Duodenal mucosa (tissue), 2 donors: ENCODE results near the gene MAML3.
A peak's percentile ranks its signal among the peaks of the same experiment; 100 is the strongest.

Experiments
- H3K27ac ChIP-seq: one replicate; pipeline ENCODE4 v1.7.0; 2013; ENCODE audit warnings: low read depth, low read length
- H3K27me3 ChIP-seq, 2 donors: one replicate each; pipeline ENCODE4 v1.7.0; 2013; ENCODE audit warnings: low read length in 2 of 2, control low read depth in 1 of 2; ENCODE audit not compliant: insufficient read depth in 2 of 2, control insufficient read depth in 1 of 2
- H3K36me3 ChIP-seq, 2 donors: one replicate each; pipeline ENCODE4 v1.7.0; 2013; ENCODE audit warnings: low read length in 2 of 2, control low read depth in 1 of 2; ENCODE audit not compliant: insufficient read depth in 2 of 2, control insufficient read depth in 1 of 2
- H3K4me1 ChIP-seq, 2 donors: one replicate each; pipeline ENCODE4 v1.7.0; 2013; ENCODE audit warnings: low read length in 2 of 2, control low read depth in 1 of 2; ENCODE audit not compliant: insufficient read depth in 2 of 2, control insufficient read depth in 1 of 2
- H3K4me3 ChIP-seq, 2 donors: one replicate each; pipeline ENCODE4 v1.7.0; 2013; ENCODE audit warnings: low read length in 2 of 2, low read depth in 1 of 2
- H3K9ac ChIP-seq, 2 donors: one replicate each; pipeline ENCODE4 v1.7.0; 2013; ENCODE audit warnings: low read length in 2 of 2, low read depth in 1 of 2
- H3K9me3 ChIP-seq, 2 donors: one replicate each; pipeline ENCODE4 v1.7.0; 2013; ENCODE audit warnings: low read length in 2 of 2, control low read depth in 1 of 2; ENCODE audit not compliant: control insufficient read depth in 1 of 2

Gene MAML3

DNA sequence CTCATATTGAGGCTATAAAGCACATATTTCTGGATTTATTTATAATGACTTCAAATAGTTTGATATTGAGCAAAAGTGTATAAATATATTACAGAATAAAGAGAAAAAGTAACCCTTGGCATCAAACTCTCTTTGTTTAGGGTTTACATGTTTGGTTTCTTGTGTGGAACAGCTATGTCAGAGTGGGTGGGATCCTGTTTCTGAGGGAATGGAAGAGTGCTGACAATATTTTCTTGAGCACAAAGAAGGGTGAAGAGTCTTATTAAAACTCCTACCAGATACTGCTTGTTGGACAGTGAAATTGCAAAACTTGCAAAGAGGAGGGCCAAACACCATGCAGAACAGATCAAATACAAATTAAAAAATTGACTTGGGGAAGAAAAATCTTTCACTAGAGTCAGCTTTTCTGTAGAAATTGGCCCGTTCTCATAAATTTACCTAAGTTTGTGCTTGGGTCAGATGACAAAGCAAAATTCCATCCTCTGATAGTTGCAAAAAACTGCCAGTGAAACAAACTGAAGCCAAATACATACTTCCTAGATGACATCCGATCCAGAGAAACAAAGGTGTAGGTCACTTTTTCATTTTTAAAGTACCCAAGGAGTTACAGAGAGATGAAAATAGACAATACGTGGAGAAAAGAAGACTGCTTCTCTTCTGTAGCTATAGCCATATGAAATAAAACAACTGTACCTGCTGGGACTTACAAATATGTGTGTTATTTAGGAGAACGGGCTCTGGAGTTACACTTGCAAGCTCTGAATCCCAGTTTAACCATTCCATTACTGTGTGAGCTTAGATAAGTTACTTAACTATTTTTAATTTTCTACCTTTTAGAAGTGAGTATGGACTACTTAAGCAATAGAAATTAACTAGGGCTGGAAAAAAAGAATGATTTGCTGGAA lies 133.3 kb downstream of the MAML3 start:
- H3K4me1 ChIP-seq, result peaks cover 26 to 55% of the 10 kb centered on the region in 2 donors
- H3K27me3 ChIP-seq, result no peaks in the 10 kb centered on the region
- H3K27ac ChIP-seq, result no peak overlapping the region
- H3K9me3 ChIP-seq, result no peaks in the 10 kb centered on the region
- H3K4me3 ChIP-seq, result no peak overlapping the region
- H3K9ac ChIP-seq, result no peak overlapping the region
- no peaks in the 10 kb centered on the region for H3K36me3 ChIP-seq

DNA sequence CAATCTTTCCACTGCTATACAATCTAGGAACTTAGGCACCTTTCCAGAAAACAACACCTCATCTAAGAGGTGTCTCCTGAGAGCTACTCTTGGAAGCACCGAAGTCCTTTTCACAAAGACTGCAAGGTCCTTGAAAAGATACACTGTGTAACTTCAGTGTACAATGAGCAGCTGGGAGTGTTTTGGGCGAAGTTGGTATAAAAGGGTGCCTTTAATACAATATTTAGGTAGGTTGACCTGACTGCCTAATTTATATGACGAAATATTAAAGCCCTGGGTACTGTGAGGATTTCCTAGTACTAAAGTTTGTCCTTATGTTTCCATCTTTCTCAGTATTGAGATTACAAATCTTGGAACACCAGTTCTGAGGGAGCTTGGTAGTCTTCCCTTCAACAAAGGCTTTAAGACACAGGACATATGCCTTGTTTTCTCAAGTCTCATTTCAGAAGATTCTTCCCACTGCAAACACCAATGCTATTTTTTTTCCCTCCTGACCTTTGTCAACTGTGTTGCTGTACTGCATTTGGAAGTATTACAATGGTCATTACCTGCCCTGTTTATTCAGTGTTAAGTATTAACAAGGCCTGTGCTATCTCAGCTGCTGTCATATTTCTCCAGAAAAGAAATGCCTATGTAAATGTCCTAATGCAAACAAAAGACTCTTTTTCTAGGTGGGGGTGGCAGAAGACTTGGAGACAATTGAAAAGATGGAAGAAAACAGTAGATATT lies 134.2 kb downstream of the MAML3 start:
- H3K9me3 ChIP-seq, result peaks cover 2 to 4% of the 10 kb centered on the region in 2 donors
- H3K36me3 ChIP-seq, result no peaks in the 10 kb centered on the region
- no peak overlapping the region for H3K9ac ChIP-seq
- H3K4me3 ChIP-seq, result no peak overlapping the region
- H3K27ac ChIP-seq, result peak overlapping the region; percentile 6
- no peaks in the 10 kb centered on the region for H3K27me3 ChIP-seq
- peaks cover 20 to 45% of the 10 kb centered on the region in 2 donors for H3K4me1 ChIP-seq

DNA sequence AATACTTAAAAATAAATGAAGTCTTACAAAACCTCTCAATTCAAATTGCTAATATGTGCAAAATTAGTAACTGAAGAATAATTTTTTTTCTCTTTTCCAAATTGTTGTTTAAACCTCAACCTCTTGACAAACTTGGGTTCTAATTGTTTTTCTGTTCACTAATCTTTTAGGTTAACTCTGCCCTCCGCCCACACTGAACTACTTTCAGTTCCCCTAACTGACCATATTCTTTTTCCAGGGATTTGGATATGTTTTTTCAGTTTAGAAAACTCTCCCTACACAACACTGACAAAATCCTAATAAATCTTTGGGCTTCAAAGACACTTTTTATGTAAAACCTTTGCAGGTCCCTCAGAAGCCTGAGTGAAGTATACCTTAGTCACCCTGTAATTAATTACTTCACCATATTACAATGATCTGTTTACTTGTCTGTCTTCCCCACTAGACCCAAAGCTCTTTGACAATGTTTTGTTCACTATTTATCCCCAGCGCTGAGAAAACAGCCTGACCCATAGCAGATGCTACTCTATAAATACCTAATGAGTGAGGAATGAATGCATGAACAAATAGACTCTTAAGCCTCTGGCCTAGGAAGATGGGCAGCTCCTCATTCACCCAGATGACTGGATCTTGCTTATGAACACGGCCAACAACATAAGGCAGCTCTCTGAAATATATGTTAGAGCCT lies 134.9 kb downstream of the MAML3 start:
- Histone ChIP-seq H3K27ac (peak overlapping the region; percentile 6), H3K4me1 (peaks cover 20 to 43% of the 10 kb centered on the region in 2 donors), H3K36me3 (no peaks in the 10 kb centered on the region), H3K9ac (no peak overlapping the region), H3K27me3 (no peaks in the 10 kb centered on the region), H3K9me3 (peaks cover 2 to 4% of the 10 kb centered on the region in 2 donors), H3K4me3 (no peak overlapping the region)

DNA sequence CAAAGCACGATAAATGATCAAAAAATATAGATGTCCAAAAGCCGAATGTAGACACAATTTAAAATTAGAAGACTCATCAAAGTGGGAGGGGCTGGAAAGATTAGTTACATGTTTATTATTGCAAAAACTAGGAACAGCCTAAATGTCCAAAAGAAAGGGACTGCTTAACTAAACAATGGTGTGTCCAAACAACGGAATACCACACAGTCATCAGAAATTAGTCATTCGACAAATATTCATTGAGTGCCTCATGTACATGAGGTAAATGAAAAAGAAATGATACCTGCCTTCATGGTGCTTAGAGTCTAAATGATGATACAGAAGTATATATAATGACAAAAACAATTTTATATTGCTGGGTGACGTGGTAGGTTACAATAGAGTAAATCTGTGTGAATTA lies 139.7 kb downstream of the MAML3 start:
- Histone ChIP-seq H3K27me3 (no peaks in the 10 kb centered on the region), H3K9ac (no peak overlapping the region), H3K27ac (no peak overlapping the region), H3K9me3 (peaks cover 2 to 4% of the 10 kb centered on the region in 2 donors), H3K4me1 (peaks cover 2 to 23% of the 10 kb centered on the region in 2 donors), H3K36me3 (no peaks in the 10 kb centered on the region), H3K4me3 (no peak overlapping the region)

DNA sequence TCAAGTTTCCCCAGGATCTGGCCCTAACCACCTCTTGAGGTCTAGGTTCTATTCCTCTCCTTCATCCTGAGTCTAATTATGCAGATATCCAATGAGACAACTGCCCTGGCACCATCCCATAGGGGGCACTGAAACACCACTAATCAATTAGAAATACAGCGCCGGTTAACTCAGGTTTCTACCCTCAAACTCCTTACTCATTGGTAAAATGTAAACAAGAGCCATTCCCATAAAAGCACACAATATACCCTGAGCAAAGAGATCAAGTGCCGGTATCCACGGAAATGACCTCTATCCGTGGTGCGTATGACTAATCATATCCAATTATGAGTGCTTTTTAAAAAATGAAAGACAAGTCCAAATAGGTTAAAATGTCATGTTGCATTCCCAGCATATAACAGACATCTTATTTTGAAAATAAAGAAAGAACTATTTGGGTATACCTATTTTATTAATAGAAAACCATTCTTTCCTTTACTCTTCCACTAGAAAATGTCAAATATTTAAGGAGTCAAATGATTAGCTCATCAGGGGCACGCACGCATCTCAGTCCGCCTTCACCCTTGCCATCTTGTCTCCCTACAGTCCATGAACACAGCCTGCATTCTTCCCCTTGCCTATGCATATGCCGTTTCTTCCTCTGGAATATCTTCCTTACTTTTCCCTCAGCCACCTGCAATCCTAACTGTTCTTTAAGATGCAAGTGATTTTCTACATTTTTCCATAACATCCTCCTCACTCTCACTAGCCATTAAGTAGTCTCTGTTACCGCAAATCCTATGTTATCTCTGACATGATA lies 141.1 kb downstream of the MAML3 start:
- Histone ChIP-seq H3K27ac (no peak overlapping the region), H3K4me3 (peak overlapping the region in 1 of 2 donors; percentile 3), H3K9me3 (peaks cover 2 to 4% of the 10 kb centered on the region in 2 donors), H3K4me1 (peaks cover 0 to 12% of the 10 kb centered on the region in 2 donors), H3K27me3 (no peaks in the 10 kb centered on the region), H3K36me3 (no peaks in the 10 kb centered on the region), H3K9ac (no peak overlapping the region)

DNA sequence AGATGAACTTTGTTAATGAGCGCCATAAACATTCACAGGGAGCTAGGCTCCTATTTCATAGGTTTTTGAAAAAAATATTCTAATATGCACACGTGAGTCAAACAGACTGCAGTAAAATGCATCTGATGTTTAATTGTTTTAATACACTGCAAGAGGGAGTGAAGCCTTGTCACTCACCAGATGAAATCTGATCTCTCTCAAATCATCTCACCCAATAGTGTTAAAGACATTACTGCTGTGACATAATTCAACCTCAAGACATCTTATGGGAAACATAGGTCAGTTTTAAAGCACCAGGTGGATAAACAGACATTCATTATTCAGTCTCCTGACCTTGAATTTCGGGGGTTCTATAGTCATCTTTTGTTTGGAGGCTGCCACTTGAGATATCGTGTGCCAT lies 148.3 kb downstream of the MAML3 start:
- no peak overlapping the region for H3K4me3 ChIP-seq
- no peak overlapping the region for H3K27ac ChIP-seq
- no peaks in the 10 kb centered on the region for H3K4me1 ChIP-seq
- no peaks in the 10 kb centered on the region for H3K36me3 ChIP-seq
- H3K27me3 ChIP-seq, result no peaks in the 10 kb centered on the region
- H3K9me3 ChIP-seq, result no peaks in the 10 kb centered on the region
- H3K9ac ChIP-seq, result no peak overlapping the region

DNA sequence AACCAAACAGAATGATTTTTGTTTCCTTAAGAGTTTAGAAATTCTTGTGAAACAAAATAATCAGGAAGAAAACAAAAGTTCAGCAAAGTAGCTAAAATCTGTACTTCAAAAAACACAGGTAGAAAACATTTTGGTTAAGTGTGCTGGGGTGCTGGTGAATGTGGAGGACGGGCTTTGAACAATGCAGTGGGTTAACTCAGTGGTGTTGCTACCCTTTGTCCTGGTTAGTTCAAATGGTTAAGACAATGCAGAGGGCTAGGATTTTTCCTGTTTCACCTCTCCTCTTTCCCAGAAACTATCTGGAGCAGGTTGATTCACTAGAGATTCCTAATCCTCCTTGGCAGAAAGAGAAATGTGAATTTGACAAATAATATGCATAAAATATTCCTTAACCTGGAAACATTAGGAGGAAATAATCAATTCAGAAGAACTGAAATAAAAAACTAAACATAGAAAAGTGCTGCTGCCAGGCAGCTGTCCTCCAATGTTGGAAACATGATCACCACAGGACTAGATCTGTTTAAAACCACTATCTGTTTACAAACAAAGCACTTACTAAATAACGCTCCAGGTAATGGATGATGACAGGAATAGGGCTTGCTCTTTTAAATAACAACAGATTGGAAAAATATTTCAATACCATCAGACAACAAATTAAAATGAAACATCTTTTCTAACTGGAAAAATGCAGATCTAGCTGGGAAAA lies 148.9 kb downstream of the MAML3 start:
- H3K27me3 ChIP-seq, result no peaks in the 10 kb centered on the region
- no peaks in the 10 kb centered on the region for H3K4me1 ChIP-seq
- H3K4me3 ChIP-seq, result peak overlapping the region in 1 of 2 donors; percentile 33
- H3K27ac ChIP-seq, result no peak overlapping the region
- no peaks in the 10 kb centered on the region for H3K36me3 ChIP-seq
- no peaks in the 10 kb centered on the region for H3K9me3 ChIP-seq
- H3K9ac ChIP-seq, result peak overlapping the region in 1 of 2 donors; percentile 12

DNA sequence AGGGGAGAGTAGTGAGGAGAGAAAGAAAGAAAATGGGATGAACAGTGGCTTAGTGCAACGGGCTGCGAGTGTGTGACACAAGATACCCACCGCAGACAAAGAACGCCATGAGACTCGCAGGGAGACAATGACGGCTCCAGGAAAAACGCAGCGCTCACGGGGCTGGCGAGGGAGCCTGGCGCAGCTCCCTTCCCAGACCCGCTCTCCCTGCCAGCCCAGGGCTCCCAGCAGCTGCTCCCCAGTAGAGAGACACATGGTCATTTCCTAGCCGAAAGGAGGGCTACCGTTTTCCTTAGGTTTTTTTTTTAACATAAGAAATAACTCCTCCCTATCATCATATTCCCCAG lies 149.5 kb downstream of the MAML3 start:
- Histone ChIP-seq H3K36me3 (no peaks in the 10 kb centered on the region), H3K9ac (peak overlapping the region in 1 of 2 donors; percentile 12), H3K27ac (no peak overlapping the region), H3K27me3 (no peaks in the 10 kb centered on the region), H3K9me3 (no peaks in the 10 kb centered on the region), H3K4me1 (no peaks in the 10 kb centered on the region), H3K4me3 (peak overlapping the region in 1 of 2 donors; percentile 33)

DNA sequence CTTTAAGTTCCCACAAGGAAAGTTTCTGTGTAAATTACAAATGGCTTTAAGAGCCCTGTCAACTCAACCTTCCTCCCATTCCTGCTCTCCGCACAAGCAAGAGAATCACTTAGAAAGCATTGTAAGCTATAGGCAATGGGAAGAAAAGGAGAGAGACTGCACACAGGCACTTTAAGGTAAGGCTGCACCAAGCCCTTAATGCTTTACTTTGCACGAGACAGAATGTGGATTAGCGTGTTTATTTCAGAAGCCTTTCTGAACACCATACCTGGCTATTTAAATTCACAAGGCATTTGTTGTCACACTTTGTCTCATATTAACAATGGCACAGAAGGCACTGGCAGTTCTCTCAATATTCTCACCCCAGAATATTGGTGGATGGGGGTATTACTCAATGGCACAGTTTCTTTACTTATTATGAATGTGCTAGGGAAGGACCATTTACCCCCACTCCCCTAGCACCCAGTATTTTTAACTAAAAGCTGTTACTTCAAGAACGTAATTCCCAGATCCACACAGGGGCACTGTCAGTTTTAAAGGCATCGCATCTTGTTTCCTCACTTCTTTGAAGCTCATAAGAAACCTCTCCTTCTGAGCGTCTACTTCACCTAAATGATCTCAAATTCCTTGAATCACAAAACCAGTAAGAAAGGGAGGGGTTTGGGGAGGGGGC lies 150.0 kb downstream of the MAML3 start:
- no peak overlapping the region for H3K9ac ChIP-seq
- H3K36me3 ChIP-seq, result no peaks in the 10 kb centered on the region
- H3K4me3 ChIP-seq, result peak overlapping the region in 1 of 2 donors; percentile 33
- H3K9me3 ChIP-seq, result no peaks in the 10 kb centered on the region
- H3K27me3 ChIP-seq, result no peaks in the 10 kb centered on the region
- H3K4me1 ChIP-seq, result no peaks in the 10 kb centered on the region
- H3K27ac ChIP-seq, result no peak overlapping the region
